Loucy (cell line): ENCODE results near the gene NDUFB1.

Experiments used
- H2AFZ ChIP-seq: fragments of 200-600 bp; sonication (generic); 2 replicates; pipeline ENCODE4 v1.6.0; 2016; ENCODE audit warnings: antibody characterized with exemption, mild to moderate bottlenecking, low read length, moderate library complexity
- H3F3A ChIP-seq: fragments of 200-600 bp; 2 replicates; pipeline ENCODE4 v1.6.0; 2016; ENCODE audit warnings: antibody characterized with exemption, low read depth, mild to moderate bottlenecking
- H3K27me3 ChIP-seq: fragments of 200-600 bp; sonication (generic); 2 replicates; pipeline ENCODE4 v1.6.1; 2014; ENCODE audit warnings: low read length, mild to moderate bottlenecking; ENCODE audit not compliant: insufficient read depth, poor library complexity, severe bottlenecking
- H3K36me3 ChIP-seq: fragments of 200-600 bp; sonication (generic); 2 replicates; pipeline ENCODE4 v1.6.1; 2016; ENCODE audit warnings: low read length; ENCODE audit not compliant: insufficient read depth
- H3K4me1 ChIP-seq: fragments of 200-600 bp; sonication (generic); 2 replicates; pipeline ENCODE4 v1.5.1; 2014; ENCODE audit warnings: low read length, mild to moderate bottlenecking; ENCODE audit not compliant: insufficient read depth, poor library complexity, severe bottlenecking
- H3K4me2 ChIP-seq: fragments of 200-600 bp; sonication (generic); 2 replicates; pipeline ENCODE4 v1.6.0; 2014; ENCODE audit warnings: antibody characterized with exemption, low read length, low read depth, mild to moderate bottlenecking; ENCODE audit not compliant: poor library complexity, severe bottlenecking
- H3K4me3 ChIP-seq: fragments of 200-600 bp; sonication (generic); 2 replicates; pipeline ENCODE4 v1.5.1; 2014; ENCODE audit warnings: low read length, mild to moderate bottlenecking, mixed read lengths; ENCODE audit not compliant: poor library complexity, severe bottlenecking
- H3K79me2 ChIP-seq: fragments of 200-600 bp; sonication (generic); 2 replicates; pipeline ENCODE4 v1.6.1; 2014; ENCODE audit warnings: low read length; ENCODE audit not compliant: insufficient read depth
- H3K9ac ChIP-seq: fragments of 200-600 bp; sonication (generic); 2 replicates; pipeline ENCODE4 v1.6.0; 2014; ENCODE audit warnings: mild to moderate bottlenecking, low read depth, low read length, moderate library complexity; ENCODE audit not compliant: poor library complexity, severe bottlenecking
- H3K9me2 ChIP-seq: fragments of 200-600 bp; sonication (generic); replicated peaks from 2 replicates; pipeline ENCODE4 v1.6.1; 2016; ENCODE audit warnings: low read depth, low read length, mixed read lengths
- H3K9me3 ChIP-seq: fragments of 200-600 bp; sonication (generic); 2 replicates; pipeline ENCODE4 v1.6.1; 2014; ENCODE audit warnings: mild to moderate bottlenecking, antibody characterized with exemption, low read length, low read depth; ENCODE audit not compliant: insufficient read depth
- H4K20me1 ChIP-seq: fragments of 200-600 bp; sonication (generic); 2 replicates; pipeline ENCODE4 v1.6.0; 2014; ENCODE audit warnings: antibody characterized with exemption, low read length, mild to moderate bottlenecking; ENCODE audit not compliant: insufficient read depth, poor library complexity, severe bottlenecking
- EZH2phosphoT487 ChIP-seq: fragments of 200-600 bp; IDR thresholded peaks from 2 replicates; pipeline ENCODE4 v1.6.1; 2018; ENCODE audit warnings: antibody characterized with exemption, mild to moderate bottlenecking, moderate library complexity, borderline replicate concordance
- TF ChIP-seq, protein P1 (sequence below): fragments of 200-600 bp; sonication (generic); conservative IDR thresholded peaks from 2 replicates; pipeline ENCODE4 v1.5.1; 2014; ENCODE audit warnings: mild to moderate bottlenecking, antibody characterized with exemption, low read length

NDUFB1 gene

DNA sequence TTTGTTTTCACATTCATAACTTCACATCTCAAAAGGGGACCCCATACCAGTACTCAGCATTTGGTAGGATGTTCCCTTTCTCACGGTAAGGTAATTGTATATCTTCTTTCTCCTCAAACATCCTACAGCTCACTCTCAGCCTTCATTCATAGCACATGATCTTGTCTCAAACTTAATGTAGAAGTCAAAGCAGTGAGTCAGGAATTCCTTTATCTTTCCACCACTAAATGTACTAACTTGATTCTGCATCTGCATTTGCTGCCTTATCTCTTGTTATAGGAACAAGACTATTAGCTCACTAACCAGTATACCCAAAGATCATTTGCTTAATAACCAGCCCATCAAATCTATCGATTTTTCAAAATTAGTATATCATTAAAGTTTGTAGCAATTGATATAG lies 23.2 kb upstream of the NDUFB1 start:
- Histone ChIP-seq H2AFZ (no peak overlapping the region), H3K27me3 (no peaks in the 10 kb centered on the region), H3K79me2 (no peaks in the 10 kb centered on the region), H3K4me3 (no peak overlapping the region), H4K20me1 (no peaks in the 10 kb centered on the region), H3K36me3 (peaks cover 67% of the 10 kb centered on the region), H3K9ac (no peak overlapping the region), H3K9me3 (no peaks in the 10 kb centered on the region), H3K4me1 (no peaks in the 10 kb centered on the region), H3K9me2 (no peaks in the 10 kb centered on the region), H3F3A (no peaks in the 10 kb centered on the region), H3K4me2 (no peak overlapping the region)
- TF ChIP-seq, protein P1, sequence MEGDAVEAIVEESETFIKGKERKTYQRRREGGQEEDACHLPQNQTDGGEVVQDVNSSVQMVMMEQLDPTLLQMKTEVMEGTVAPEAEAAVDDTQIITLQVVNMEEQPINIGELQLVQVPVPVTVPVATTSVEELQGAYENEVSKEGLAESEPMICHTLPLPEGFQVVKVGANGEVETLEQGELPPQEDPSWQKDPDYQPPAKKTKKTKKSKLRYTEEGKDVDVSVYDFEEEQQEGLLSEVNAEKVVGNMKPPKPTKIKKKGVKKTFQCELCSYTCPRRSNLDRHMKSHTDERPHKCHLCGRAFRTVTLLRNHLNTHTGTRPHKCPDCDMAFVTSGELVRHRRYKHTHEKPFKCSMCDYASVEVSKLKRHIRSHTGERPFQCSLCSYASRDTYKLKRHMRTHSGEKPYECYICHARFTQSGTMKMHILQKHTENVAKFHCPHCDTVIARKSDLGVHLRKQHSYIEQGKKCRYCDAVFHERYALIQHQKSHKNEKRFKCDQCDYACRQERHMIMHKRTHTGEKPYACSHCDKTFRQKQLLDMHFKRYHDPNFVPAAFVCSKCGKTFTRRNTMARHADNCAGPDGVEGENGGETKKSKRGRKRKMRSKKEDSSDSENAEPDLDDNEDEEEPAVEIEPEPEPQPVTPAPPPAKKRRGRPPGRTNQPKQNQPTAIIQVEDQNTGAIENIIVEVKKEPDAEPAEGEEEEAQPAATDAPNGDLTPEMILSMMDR: no peak
- TF ChIP-seq EZH2phosphoT487: no peak

DNA sequence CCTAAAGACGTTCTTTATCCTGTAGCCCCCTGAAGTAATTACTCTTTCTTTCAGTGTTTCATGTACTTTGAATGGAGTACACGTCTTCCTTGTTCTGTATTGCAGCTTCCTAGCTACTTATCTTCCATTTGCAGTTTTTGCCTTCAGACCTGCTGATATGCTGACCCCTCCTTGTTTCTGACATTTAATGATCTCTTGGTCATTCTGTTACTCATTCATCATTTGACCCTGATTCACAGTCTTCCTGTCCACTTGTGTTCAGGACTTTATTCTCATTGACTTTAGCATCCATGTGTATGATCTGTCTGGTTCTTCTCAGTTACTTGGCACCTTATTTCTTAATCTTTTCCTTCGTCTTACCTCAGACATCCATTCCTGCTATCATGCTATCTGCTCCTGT lies 22.5 kb upstream of the NDUFB1 start:
- no peak for TF ChIP-seq EZH2phosphoT487
- peaks cover 64% of the 10 kb centered on the region for H3K36me3 ChIP-seq
- no peaks in the 10 kb centered on the region for H3K9me3 ChIP-seq
- no peaks in the 10 kb centered on the region for H3K4me1 ChIP-seq
- no peaks in the 10 kb centered on the region for H3K9me2 ChIP-seq
- no peaks in the 10 kb centered on the region for H3F3A ChIP-seq
- no peaks in the 10 kb centered on the region for H3K27me3 ChIP-seq
- H3K4me2 ChIP-seq: no peak overlapping the region
- no peaks in the 10 kb centered on the region for H3K79me2 ChIP-seq
- H2AFZ ChIP-seq: no peak overlapping the region
- no peaks in the 10 kb centered on the region for H4K20me1 ChIP-seq
- H3K4me3 ChIP-seq: no peak overlapping the region
- H3K9ac ChIP-seq: no peak overlapping the region

DNA sequence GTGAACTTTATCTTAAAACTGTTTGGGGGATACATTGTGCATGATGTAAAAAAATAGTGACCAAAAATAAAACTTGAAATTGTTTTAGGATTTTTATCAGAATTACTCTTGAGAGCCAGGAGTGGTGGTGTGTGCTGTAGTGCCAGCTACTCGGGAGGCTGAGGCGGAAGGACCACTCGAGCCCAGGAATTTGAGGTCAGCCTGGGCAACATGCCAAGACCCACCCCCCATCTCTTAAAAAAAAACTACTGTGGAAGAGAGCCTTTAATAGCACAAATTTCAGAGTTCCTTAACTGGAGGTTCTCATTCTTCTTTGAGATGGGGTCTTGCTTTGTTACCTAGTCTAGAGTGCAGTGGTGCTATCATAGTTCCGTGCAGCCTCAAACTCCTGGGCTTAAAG lies 21.8 kb upstream of the NDUFB1 start:
- H3K27me3 ChIP-seq: no peaks in the 10 kb centered on the region
- TF ChIP-seq EZH2phosphoT487: no peak
- TF ChIP-seq, protein P1: no peak
- H3K4me3 ChIP-seq: no peak overlapping the region
- no peak overlapping the region for H2AFZ ChIP-seq
- H4K20me1 ChIP-seq: no peaks in the 10 kb centered on the region
- no peaks in the 10 kb centered on the region for H3K9me3 ChIP-seq
- no peaks in the 10 kb centered on the region for H3K79me2 ChIP-seq
- no peak overlapping the region for H3K9ac ChIP-seq
- no peaks in the 10 kb centered on the region for H3K4me1 ChIP-seq
- H3K9me2 ChIP-seq: no peaks in the 10 kb centered on the region
- H3F3A ChIP-seq: no peaks in the 10 kb centered on the region
- H3K4me2 ChIP-seq: no peak overlapping the region
- peaks cover 64% of the 10 kb centered on the region for H3K36me3 ChIP-seq

DNA sequence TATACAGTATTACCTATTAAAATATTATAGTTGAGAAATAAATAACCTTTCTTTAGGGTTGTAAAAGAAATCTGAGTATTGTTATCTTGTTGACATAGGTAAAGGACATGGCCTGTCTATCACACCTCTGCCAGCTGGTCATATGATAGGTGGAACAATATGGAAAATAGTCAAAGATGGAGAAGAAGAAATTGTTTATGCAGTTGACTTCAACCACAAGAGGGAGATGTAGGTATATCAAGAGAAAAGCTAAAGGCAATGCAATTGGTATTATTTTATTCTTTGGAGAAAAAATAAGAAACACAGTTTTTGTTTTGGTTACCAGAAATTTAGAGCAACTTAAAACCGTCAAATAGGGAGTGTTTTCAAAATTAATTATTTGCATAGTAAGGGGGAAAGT lies 13.8 kb upstream of the NDUFB1 start:
- Histone ChIP-seq H3K9me2 (no peaks in the 10 kb centered on the region), H4K20me1 (no peaks in the 10 kb centered on the region), H3K4me3 (no peak overlapping the region), H3K36me3 (peaks cover 46% of the 10 kb centered on the region), H2AFZ (no peak overlapping the region), H3F3A (no peaks in the 10 kb centered on the region), H3K4me1 (no peaks in the 10 kb centered on the region), H3K4me2 (no peak overlapping the region), H3K9ac (no peak overlapping the region), H3K9me3 (no peaks in the 10 kb centered on the region), H3K79me2 (no peaks in the 10 kb centered on the region), H3K27me3 (no peaks in the 10 kb centered on the region)
- TF ChIP-seq EZH2phosphoT487: no peak
- TF ChIP-seq, protein P1: peak; percentile 75
